ENCODE results near the gene SLC16A7. TPM values are rescaled to one million over a fixed set of nuclear protein-coding genes. Genes with fewer than 3 reads are reported as not detected.

SLC16A7 gene
- total RNA-seq, 1 donor from 2014 or later: 6.5 TPM

DNA sequence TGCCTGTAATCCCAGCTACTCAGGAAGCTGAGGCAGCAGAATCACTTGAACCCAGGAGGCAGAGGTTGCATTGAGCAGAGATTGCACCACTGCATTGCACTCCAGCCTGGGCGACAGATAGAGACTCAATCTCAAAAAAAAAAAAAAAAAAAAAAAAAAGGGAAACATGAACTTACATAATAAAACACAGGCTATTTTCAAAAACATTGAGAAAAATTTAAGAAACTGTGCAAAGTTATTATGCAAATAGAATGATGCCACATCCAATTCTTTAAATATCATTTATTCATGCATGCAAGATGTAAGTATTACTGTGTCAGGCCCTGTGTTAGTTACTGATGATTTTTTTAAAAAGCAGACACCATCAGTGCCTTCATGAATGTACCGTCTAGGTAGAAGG is 20.0 kb upstream of the SLC16A7 start:
- TF ChIP-seq, protein P1, sequence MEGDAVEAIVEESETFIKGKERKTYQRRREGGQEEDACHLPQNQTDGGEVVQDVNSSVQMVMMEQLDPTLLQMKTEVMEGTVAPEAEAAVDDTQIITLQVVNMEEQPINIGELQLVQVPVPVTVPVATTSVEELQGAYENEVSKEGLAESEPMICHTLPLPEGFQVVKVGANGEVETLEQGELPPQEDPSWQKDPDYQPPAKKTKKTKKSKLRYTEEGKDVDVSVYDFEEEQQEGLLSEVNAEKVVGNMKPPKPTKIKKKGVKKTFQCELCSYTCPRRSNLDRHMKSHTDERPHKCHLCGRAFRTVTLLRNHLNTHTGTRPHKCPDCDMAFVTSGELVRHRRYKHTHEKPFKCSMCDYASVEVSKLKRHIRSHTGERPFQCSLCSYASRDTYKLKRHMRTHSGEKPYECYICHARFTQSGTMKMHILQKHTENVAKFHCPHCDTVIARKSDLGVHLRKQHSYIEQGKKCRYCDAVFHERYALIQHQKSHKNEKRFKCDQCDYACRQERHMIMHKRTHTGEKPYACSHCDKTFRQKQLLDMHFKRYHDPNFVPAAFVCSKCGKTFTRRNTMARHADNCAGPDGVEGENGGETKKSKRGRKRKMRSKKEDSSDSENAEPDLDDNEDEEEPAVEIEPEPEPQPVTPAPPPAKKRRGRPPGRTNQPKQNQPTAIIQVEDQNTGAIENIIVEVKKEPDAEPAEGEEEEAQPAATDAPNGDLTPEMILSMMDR (IDR thresholded peaks at IDR 0.05; ENCODE audit: unreplicated experiment): no peak
- Mint-ChIP-seq H3K36me3 (ENCODE audit: insufficient read depth) (no peaks in the 10 kb centered on the region), H3K27ac (no peak overlapping the region), H3K4me3 (ENCODE audit: low read depth) (no peak overlapping the region), H3K4me1 (ENCODE audit: low read depth) (peaks cover 2% of the 10 kb centered on the region), H3K27me3 (peaks cover 7% of the 10 kb centered on the region), H3K9me3 (ENCODE audit: low read depth) (no peaks in the 10 kb centered on the region)
- DNase-seq (ENCODE audit: low spot score, unreplicated experiment): no peak

GRCh38 chr12:59578254-59578653 is 17.6 kb upstream of the SLC16A7 start:
- Mint-ChIP-seq H3K4me3 (ENCODE audit: low read depth) (no peak overlapping the region), H3K27me3 (peaks cover 7% of the 10 kb centered on the region), H3K27ac (no peak overlapping the region), H3K4me1 (ENCODE audit: low read depth) (peaks cover 2% of the 10 kb centered on the region), H3K36me3 (ENCODE audit: insufficient read depth) (no peaks in the 10 kb centered on the region), H3K9me3 (ENCODE audit: low read depth) (no peaks in the 10 kb centered on the region)
- DNase-seq (ENCODE audit: low spot score, unreplicated experiment): no peak
- TF ChIP-seq, protein P1 (IDR thresholded peaks at IDR 0.05; ENCODE audit: unreplicated experiment): no peak

DNA sequence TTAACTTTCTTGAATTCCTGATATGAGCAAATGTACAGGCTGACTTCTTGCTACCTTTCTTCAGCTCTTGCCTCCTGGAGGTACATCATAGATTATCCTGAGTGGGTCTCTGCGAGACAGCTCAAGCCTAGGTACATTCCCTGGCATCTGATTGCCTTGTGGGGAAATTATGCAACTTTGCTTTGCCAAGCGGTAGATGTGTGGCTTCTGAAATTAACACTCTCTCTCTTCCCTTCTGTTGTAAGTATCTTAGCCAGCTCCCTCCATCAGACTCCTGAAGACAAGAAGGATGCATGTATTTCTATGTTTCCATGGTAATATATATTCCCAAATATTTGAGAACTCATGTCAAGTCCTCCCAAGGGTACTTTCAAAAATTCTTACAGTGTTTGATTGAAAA is 16.2 kb upstream of the SLC16A7 start:
- Mint-ChIP-seq H3K4me3 (ENCODE audit: low read depth) (no peak overlapping the region), H3K36me3 (ENCODE audit: insufficient read depth) (no peaks in the 10 kb centered on the region), H3K9me3 (ENCODE audit: low read depth) (no peaks in the 10 kb centered on the region), H3K4me1 (ENCODE audit: low read depth) (peaks cover 2% of the 10 kb centered on the region), H3K27me3 (peaks cover 7% of the 10 kb centered on the region), H3K27ac (no peak overlapping the region)
- DNase-seq (ENCODE audit: low spot score, unreplicated experiment): no peak
- TF ChIP-seq, protein P1 (IDR thresholded peaks at IDR 0.05; ENCODE audit: unreplicated experiment): no peak

GRCh38 chr12:59580050-59580449 is 15.8 kb upstream of the SLC16A7 start:
- Mint-ChIP-seq H3K4me1 (ENCODE audit: low read depth) (peaks cover 2% of the 10 kb centered on the region), H3K27me3 (peaks cover 7% of the 10 kb centered on the region), H3K27ac (no peak overlapping the region), H3K4me3 (ENCODE audit: low read depth) (no peak overlapping the region), H3K9me3 (ENCODE audit: low read depth) (no peaks in the 10 kb centered on the region), H3K36me3 (ENCODE audit: insufficient read depth) (no peaks in the 10 kb centered on the region)
- no peak for DNase-seq (ENCODE audit: low spot score, unreplicated experiment)
- TF ChIP-seq, protein P1 (IDR thresholded peaks at IDR 0.05; ENCODE audit: unreplicated experiment): no peak

DNA sequence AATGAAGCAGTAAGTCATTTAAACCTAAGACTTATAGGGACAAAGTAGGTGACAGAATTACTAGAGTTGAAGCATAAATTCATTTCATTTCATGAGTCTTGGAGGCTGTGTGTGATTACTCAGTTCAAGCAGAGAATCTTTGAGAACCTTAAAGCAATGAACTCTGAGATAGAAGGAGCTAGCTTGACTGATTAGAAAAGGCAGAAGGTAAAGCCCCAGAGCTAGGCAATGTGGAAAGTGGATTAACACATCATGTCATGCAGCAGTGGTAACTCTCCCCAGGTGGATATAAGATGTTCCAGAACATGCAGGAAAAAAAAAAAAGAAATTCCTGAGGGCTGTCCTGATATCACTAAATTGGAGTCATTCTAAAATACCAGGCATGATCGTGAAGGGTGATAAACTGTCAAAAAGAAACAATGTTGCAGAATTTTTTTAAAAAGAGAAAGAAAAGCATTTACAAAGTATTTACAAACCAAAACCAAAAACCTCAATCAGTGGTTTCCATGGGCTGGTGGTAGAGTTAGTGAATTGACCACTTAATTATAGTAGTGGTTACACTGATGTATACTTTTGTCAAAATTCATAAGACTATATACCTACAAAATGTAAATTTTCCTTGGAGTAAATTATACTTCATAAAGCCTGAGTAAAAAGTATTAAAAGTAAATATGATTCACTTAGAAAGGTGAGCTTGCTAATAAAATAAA is 12.7 kb upstream of the SLC16A7 start:
- DNase-seq (ENCODE audit: low spot score, unreplicated experiment): no peak
- Mint-ChIP-seq H3K27ac (no peak overlapping the region), H3K27me3 (peaks cover 7% of the 10 kb centered on the region), H3K9me3 (ENCODE audit: low read depth) (no peaks in the 10 kb centered on the region), H3K4me1 (ENCODE audit: low read depth) (no peaks in the 10 kb centered on the region), H3K36me3 (ENCODE audit: insufficient read depth) (no peaks in the 10 kb centered on the region), H3K4me3 (ENCODE audit: low read depth) (no peak overlapping the region)
- TF ChIP-seq, protein P1 (IDR thresholded peaks at IDR 0.05; ENCODE audit: unreplicated experiment): no peak
